HEK293T (cell line): Measurements from ENCODE around the gene PIK3R1.

Experiments
- ARNT ChIP-seq: fragments of 450-650 bp; IDR thresholded peaks from 2 replicates; pipeline ENCODE4 v1.6.1; 2017; ENCODE audit warnings: mild to moderate bottlenecking
- BHLHE40 ChIP-seq: fragments of 450-650 bp; IDR thresholded peaks from 2 replicates; pipeline ENCODE4 v1.6.1; 2016; ENCODE audit warnings: mild to moderate bottlenecking, moderate library complexity, borderline replicate concordance
- ELF4 ChIP-seq: fragments of 450-650 bp; IDR thresholded peaks from 2 replicates; pipeline ENCODE4 v1.6.1; 2017; ENCODE audit warnings: antibody characterized with exemption
- FOXK2 ChIP-seq: fragments of 450-650 bp; IDR thresholded peaks from 2 replicates; pipeline ENCODE4 v1.6.1; 2016; ENCODE audit warnings: mild to moderate bottlenecking
- FOXM1 ChIP-seq: fragments of 450-650 bp; IDR thresholded peaks from 2 replicates; pipeline ENCODE4 v1.6.1; 2017; ENCODE audit warnings: mild to moderate bottlenecking, borderline replicate concordance
- HDGF ChIP-seq: fragments of 450-650 bp; IDR thresholded peaks from 2 replicates; pipeline ENCODE4 v1.6.1; 2017; ENCODE audit warnings: antibody characterized with exemption, borderline replicate concordance
- SUZ12 ChIP-seq: fragments of 450-650 bp; IDR thresholded peaks from 2 replicates; pipeline ENCODE4 v1.6.1; 2016; ENCODE audit warnings: mild to moderate bottlenecking

- TF ChIP-seq BHLHE40 = no peak
- TF ChIP-seq HDGF = no peak
- no peak for TF ChIP-seq FOXK2
- no peak for TF ChIP-seq ELF4
- TF ChIP-seq FOXM1 = no peak
- no peak for TF ChIP-seq ARNT
- no peak for TF ChIP-seq SUZ12
These were observed 50.4 kb downstream of the PIK3R1 start for GRCh38 chr5:68265822-68266395.
